ENCODE data around the gene NHLRC4.
A peak's percentile ranks its signal among the peaks of the same experiment; 100 is the strongest.

Gene NHLRC4

DNA sequence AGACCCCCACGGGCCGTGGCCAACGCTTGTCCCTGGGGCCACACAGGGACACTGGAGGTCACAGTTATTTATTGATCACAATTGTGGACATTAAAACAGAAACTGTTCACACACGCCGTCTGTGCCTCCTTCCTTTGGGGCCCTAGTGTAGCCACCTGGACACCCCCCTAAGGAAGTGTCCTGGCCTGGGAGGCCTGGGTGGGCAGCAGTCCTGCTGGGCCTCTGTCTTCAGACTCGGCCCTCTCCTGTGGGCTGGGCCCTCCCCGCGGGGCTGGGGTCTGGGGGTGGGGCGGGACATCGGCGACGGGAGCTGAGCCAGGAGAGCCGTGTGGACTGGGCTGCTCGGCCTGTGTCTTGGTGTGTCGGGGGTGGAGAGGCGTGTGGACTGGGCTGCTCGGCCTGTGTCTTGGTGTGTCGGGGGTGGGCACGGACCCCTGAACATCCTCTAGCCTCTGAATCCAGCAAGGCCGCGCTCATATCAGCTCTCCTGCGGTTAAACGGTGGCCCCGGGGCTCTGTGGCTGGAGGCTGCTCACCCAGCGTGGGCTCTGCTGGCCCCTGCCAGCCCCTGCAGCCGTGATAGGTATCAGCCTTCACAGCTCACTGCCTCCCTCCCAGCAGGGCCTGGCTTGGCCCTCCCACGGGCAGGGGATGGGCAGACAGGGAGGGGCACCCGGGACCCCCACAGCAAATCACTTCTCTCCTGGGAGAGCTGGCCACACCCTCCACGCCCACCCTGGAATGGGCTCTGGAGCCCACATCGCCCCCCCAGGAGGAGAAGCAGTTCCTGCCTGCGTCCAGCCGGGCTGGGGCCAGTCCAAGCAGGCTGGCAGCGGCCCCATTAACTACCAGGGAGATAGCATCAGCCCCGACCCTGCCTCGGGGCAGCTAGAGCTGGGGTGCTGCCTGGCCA is 1.1 kb upstream of the NHLRC4 start:
- no peak for DNase-seq (ENCODE audit: extremely low read depth in 1 of 2, low read depth in 1 of 2)

DNA sequence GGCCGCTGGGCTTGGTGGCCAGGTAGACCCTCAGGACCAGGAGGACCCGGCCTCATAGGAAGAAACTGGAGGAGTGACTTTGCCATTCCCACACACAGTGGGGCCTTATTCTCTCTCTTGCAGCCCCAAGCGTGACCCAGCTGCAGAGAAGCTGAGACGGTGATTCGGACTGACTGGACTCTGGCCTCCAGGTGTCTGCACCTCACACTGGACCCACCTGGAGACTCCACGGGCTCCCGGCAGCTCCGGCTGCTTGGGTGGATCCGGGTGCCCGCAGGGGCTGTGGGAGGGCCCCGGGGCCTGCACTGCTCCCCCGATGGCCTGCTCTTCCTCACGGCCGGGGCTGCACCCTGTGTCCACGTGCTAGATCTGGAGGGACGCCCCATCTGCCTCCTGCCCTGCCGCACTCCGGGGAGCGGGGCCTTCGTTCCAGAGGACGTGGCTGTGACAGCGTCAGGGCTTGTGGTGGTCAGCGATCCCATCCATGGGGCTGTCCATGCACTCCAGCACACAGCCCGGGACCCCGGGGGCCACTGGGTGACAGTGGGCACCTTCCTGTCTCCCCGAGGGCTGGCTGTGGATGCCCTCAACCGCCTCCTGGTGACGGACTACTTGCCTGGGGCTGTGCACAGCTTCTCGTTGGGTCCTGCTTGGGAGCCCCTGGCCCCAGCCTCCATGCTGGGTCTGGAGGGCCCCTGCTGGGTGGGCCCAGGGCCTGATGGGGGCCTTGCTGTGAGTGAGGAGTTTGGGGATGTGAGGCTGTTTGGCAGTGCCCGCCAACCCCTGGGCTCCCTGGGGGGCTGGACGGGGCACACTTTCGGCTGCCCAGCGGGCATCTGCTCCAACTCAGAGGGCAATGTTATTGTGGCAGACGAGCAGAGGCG is 810 bp downstream of the NHLRC4 start:
- no peak for DNase-seq (ENCODE audit: extremely low read depth in 1 of 2, low read depth in 1 of 2)

DNA sequence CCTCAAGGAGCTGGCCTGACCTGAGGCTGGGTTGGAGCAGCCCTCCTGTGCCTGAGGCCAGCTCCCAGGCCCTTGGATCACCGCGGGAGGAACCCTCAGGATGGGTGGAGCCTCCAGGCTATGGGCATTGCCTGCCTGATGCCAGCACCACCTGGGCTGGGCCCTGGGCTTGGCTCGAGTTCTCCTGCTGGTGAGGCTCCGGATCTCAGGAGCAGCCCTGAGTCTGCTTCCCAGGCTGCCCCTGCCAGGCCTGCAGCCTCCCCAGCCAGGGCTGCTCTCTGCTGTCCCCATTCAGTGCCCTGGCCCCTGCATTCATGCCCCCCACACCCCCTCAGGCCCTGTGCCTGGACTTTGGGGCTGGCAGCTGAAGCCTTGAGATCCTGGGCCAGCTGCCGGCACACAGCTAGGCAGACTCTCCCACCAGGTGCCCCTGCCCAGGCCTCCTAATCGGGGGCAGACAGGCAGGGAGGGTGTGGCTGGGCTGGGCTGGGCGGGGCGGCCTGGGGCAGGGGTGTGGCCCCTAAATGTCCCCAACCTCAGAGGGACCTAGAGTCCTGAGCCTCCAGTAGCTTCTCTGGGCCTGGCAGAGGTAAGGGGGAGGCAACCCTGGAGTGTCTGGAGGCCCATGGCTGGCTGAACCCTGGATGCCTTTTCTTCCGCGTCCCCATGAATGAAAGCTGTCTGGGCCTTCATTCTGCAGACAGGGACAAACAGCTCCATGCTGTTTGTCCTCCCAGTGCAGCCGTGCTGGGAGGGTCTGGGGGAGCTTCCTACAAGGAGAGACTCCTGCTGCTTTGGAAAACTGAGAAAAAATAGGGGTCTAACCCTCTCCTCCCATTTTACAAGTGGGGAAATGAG is 1.8 kb downstream of the NHLRC4 start:
- no peak for DNase-seq (ENCODE audit: extremely low read depth in 1 of 2, low read depth in 1 of 2)

DNA sequence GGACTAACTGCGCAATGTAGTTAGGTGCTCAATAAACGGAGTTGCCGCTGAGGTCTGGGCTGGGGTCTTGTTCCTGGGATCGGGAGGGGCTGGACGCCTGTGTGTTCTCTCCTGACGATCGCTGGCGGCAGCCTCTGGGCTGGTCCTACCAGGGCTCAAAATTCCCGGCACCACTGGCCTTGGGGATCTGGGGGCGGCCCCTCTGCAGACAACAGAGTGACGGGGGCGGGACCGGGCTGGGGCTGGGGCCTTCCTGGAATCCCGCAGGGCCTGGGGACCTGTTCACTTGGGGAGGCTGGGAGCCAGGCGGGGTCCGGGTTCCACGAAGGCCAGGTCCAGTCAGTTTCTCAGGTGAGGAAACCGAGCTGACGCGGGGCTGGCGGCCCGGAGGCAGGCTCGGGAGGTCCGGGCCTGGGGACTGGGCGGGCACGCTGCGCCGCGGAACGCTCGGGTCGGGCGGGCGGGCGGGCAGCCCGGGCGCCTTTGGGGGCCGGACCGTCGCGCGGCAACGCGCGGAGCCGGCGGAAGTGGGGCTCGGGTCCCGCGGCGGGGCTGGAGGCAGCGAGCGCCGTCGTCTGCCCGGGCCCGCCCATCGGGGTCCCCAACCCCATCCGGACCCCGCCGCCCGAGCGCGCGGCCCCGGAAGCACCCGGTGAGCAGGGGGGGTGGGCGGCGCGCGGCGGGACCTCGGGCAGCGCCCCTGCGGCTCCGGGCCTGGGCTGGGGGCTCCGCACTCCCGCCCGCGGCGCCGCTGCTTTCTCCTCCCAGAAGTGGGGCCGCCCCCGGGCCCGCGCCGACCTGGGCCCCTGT is 2.8 kb downstream of the NHLRC4 start, which contains the start of gene PIGQ:
TSS of gene PIGQ (plus strand) at position 524 of the 810 bp plus-strand sequence. CDS start 4,107 bp downstream, outside the sequence.
- DNase-seq (ENCODE audit: extremely low read depth in 1 of 2, low read depth in 1 of 2): peak; percentile 34 to 53

DNA sequence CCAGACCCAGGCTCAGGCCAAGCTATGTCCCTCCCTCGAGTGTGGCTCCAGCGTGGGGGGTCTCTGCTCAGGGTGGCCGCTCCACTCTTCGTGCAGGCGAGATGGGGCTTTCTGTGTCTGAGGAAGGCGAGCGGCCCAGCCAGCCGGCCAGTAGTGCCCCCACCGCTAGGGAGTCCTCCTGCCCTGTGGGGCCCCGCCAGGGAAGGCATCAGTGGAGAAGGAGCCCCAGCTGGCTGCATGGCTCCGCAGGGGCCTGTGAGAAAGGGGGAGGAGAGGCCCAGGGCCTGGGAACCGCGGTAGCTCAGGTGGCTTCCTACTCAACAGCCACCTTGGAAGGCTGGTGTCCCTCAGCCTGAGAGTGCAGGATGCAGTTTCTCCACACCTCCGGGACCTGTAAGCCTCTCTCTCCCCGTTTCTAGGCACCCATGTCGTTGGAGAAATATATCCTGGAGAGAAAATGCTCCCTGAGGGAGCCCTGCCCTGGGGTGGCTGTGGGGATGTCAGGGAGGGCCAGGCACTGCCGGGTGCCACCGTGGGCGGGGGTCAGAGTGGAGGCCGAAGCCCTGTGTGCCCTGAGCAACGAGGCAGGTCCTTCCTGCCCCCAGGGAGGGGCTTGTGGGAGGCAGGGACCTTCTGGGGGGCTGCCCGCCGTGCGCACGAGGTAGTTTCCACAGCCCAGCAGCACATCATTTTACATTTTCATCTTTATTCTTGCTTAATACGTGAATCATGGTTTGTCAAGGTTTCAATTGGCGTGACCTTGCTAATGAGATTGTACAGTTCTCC is 6.3 kb downstream of the NHLRC4 start:
- DNase-seq (ENCODE audit: extremely low read depth in 1 of 2, low read depth in 1 of 2): no peak

DNA sequence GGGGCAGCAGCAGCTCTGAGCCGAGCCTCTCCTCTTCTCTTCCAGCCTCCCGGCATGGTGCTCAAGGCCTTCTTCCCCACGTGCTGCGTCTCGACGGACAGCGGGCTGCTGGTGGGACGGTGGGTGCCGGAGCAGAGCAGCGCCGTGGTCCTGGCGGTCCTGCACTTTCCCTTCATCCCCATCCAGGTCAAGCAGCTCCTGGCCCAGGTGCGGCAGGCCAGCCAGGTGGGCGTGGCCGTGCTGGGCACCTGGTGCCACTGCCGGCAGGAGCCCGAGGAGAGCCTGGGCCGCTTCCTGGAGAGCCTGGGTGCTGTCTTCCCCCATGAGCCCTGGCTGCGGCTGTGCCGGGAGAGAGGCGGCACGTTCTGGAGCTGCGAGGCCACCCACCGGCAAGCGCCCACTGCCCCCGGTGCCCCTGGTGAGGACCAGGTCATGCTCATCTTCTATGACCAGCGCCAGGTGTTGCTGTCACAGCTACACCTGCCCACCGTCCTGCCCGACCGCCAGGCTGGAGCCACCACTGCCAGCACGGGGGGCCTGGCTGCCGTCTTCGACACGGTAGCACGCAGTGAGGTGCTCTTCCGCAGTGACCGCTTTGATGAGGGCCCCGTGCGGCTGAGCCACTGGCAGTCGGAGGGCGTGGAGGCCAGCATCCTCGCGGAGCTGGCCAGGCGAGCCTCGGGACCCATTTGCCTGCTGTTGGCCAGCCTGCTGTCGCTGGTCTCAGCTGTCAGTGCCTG is 7.4 kb downstream of the NHLRC4 start:
- no peak for DNase-seq (ENCODE audit: extremely low read depth in 1 of 2, low read depth in 1 of 2)

DNA sequence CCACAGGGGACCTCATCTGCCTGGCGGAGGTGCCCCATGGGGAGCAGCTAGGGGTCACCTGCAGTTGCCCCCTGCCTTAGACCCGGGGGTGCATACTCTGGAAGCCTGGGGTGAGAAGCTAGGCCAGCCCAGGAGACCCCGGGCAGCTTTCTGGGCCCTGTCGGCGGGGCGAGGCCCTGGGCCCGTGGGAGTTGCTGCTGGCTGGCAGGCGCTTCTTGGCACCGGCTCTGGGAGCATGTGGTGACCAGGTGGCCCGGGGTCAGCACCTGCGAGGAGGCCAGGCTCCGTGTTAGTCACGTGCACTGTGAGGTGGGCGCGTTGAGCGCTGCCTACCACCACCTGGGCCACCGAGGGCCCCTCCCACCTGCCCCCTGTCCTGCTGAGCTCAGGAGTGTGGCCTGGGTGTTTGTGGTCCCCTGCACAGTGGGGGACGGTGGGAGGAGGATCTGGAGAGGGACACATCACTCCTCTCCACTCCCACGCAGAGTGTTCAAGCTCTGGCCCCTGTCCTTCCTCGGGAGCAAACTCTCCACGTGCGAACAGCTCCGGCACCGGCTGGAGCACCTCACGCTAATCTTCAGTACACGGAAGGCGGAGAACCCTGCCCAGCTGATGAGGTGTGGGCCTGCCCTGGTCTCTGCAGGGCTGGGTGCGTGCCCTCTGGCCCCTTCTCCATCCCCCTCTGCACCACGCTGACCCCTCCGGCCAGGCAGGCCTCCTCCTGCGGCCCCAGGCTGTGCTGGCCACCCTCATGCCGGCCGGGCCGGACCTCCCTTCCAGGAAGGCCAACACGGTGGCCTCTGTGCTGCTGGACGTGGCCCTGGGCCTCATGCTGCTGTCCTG is 8.8 kb downstream of the NHLRC4 start:
- DNase-seq (ENCODE audit: extremely low read depth in 1 of 2, low read depth in 1 of 2): no peak

DNA sequence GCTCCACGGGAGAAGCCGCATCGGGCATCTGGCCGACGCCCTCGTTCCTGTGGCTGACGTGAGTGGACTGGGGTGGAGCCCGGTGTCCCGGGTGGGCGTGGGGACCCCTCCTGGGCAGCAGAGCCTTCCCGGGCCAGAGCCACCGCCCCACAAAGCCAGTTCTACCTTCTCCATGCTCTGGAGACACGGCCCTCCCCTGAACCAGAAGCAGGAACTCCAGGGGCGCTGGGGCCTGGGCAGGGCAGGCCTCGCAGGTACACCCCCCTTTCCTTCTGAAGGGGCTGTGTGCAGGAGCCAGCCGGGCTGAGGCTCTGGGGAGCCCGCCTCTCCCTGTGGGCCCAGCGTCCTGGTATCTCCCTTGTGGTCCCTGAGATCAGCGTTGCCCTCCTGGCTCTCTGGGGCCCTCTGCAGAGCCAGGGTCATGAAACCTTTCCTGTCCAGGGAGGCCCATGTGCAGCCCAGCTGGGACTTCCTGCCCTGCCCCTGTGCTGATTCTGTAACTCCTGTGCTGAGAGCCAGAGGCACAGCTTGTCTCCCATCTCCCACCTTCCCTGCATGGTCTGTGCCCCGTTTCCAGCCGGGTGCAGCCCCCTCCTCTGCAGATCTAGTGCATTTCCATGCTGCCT is 9.5 kb downstream of the NHLRC4 start:
- DNase-seq (ENCODE audit: extremely low read depth in 1 of 2, low read depth in 1 of 2): no peak

DNA sequence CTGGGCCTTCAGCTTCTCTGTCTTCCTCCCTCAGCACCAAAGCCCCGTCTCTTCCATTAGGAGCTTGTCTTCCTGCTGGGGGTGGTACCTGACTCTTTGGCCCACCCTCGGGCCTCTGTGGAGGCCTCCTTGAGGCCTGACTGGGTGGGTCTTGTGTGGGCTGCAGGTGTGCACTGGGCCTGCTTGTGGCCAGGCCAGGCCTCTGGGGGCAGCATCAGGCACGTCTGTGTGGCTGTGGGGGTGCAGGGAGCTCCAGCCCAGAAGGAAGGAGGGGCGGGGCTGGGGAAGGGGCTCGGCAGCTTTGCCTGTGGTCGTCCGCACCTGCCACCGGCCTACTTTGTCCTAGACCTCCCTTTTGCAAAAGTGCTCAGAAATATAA is 10.0 kb downstream of the NHLRC4 start:
- no peak for DNase-seq (ENCODE audit: extremely low read depth in 1 of 2, low read depth in 1 of 2)

DNA sequence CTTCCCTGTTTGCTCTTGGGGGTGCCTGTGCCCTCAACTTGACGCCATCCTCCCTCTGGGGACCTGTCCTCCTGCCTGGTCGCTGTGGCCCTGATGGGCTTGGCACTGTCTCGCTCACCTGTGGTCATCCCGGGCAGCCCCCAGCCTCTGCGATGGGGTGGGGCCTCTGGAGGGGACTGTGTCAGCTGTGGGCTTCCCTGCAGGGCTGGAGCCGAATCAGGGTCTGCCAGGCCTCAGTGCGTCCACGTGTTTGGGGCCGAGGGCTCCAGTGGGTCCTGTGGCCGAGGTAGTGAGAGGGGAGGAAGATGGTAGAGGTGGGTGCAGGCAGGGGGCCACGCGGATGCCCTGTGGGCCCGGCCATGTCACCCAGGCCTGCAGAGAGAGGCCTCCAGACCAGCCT is 11.0 kb downstream of the NHLRC4 start:
- DNase-seq (ENCODE audit: extremely low read depth in 1 of 2, low read depth in 1 of 2): no peak

DNA sequence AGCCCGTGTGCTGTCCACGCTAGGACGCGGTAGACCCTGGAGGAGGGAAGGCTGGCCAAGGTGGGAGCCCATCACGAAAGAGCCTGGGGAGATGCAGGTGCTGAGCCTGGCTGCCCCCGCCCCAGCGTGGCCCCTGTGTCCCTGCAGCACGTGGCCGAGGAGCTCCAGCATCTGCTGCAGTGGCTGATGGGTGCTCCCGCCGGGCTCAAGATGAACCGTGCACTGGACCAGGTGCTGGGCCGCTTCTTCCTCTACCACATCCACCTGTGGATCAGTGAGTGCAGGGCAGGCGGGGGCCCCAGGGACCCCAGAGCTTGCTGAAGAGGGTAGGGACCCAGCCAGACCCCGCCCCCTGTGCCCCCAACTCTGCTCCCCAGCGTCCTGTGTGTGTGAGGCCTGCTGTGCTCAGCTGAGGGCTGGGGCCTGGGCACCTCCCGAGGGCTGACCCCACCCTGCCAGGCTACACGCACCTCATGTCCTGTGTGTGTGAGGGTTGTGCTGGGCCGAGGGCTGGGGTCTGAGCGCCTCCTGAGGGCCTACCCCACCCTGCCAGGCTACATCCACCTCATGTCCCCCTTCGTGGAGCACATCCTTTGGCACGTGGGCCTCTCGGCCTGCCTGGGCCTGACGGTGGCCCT is 11.5 kb downstream of the NHLRC4 start:
- no peak for DNase-seq (ENCODE audit: extremely low read depth in 1 of 2, low read depth in 1 of 2)

DNA sequence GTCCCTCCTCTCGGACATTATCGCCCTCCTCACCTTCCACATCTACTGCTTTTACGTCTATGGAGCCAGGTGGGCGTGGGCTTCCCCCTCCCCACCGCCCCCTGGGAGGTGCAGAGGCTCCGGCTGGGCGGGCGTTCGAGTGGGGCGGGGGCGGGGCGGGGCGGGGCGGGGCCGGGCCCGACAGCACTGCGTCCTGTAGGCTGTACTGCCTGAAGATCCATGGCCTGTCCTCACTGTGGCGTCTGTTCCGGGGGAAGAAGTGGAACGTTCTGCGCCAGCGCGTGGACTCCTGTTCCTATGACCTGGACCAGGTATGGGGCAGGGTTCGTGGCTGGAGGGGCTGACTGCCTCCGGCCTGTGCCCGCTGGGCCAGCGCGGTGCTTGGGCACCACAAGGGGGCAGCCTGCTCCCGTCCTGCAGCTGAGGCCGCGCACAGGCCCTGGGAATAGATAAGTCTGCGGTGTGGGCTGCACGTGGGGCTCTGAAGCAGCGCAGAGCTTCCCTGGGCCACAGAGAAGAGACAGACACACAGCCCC is 12.1 kb downstream of the NHLRC4 start:
- peak; percentile 36 to 43 for DNase-seq (ENCODE audit: extremely low read depth in 1 of 2, low read depth in 1 of 2)

DNA sequence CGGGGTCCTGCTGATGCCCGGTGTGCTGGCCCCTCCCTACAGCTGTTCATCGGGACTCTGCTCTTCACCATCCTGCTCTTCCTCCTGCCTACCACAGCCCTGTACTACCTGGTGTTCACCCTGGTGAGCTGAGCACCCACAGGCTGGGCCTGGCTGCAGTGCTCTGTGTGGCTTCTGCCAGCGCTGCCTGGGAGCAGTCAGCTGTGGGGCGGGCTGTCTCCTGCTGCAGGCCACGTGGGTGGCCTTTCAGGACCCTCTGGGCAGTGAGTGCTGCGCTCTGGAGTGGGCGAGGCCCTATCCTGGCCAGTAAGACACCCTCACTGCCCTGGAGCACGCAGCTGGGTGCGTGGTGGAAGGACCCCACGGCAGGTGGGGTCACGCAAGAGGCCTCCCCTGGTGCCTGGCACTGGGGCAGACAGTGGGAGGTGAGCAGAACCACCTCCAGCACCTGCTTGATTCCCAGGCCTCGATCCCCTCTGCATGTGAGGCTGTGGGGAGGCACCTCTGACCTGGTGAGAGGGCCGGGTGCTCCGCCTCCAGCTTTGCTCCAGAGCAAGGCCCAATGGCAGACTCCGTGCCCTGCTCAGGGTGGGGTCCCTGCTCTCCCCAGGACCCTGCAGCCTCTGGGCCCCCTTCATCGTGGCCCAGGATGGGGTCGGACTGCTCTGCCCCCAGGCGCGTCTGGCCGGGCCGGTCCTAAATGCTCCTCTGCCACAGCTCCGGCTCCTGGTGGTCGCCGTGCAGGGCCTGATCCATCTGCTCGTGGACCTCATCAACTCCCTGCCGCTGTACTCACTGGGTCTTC is 13.5 kb downstream of the NHLRC4 start:
- DNase-seq (ENCODE audit: extremely low read depth in 1 of 2, low read depth in 1 of 2): no peak

DNA sequence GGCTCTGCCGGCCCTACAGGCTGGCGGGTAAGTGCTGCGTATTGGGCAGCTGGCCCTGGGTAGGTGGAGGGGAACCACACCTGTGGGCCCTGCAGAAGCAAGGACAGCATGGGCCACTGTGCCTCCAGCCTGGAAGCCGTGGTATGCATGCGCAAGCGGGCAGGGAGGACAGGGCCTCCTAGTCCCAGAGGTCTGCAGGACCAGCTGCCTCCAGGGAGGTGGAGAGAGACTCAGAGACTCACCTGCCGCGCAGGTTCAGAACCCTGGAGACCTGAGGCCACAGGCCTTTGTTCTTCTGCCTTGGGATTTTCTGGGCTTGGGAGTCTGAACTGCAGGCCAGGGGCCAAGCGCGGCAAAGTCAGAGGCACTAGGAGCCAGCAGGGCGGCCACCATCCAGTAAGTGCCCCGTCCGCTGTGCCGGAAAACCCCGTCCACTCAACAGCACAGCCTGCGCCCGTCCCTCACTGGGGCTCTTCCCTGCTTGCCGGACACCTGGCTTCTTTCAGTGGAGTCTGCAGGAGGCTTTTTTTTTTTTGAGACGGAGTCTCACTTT is 14.2 kb downstream of the NHLRC4 start:
- no peak for DNase-seq (ENCODE audit: extremely low read depth in 1 of 2, low read depth in 1 of 2)

DNA sequence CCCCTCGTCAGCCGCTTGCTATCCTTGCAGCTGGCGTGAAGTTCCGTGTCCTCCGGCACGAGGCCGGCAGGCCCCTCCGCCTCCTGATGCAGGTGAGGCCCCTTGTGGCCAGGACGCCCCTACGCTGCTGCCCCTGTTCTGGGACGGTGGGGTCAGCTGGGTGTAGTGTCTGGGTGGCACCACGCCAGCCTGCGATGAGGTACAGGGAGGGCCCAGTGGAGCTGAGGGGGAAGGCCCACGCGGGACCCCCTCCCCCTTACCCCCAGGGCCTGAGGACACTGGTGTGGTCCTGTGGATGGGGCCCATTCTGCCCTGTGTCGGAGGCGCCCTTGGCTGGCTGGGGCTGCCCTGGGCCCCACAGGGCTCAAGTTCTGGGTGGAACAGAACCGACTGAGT is 15.4 kb downstream of the NHLRC4 start:
- DNase-seq (ENCODE audit: extremely low read depth in 1 of 2, low read depth in 1 of 2): no peak

Measured in stimulated activated CD8-positive, alpha-beta memory T cell treated with anti-CD3 and anti-CD28 coated beads, Interleukin-7, amount 100 ng/mL, for 48 hours (primary cell).